Aorta (tissue), 4 donors: ENCODE data around the gene TMEM272. TPM values are rescaled to one million over a fixed set of nuclear protein-coding genes. Genes with fewer than 3 reads are reported as not detected.

Experiments used
- polyA plus RNA-seq, 2 donors: library from polyadenylated mRNA; stranded (reverse); fragments of 200-250 nt; gene quantifications; one replicate each; pipeline ENCODE4 v1.2.3, GENCODE V29; 2013
- total RNA-seq, 2 donors: library from RNA; stranded (reverse); fragmentation: NEBNext Ultra II Directional; extraction: Animal tissue kit (Norgen Biotek cat#: 25700); gene quantifications; one replicate each; pipeline ENCODE4 v1.2.1, GENCODE V29; 2021
- donor health status: healthy with polysubstance abuse.
- donor health status: Bipolar disorder and iron deficiency.
- donor health status: DM: no; HTN: no; CAD: no.
- donor health status: DM: yes; HTN: yes; CAD: no.

TMEM272 gene
- total and polyA plus RNA-seq, 4 donors, result 0.03 to 0.57 (median 0.16) TPM; not detected in 1

Other genes with a start within 250 kb of the TMEM272 start
- 10 to 100 TPM; 11.8 to 13.5 TPM for gene DHRS12, start 41.0 kb downstream of the TMEM272 start, total RNA-seq
- gene DHRS12, start 41.0 kb downstream of the TMEM272 start, polyA plus RNA-seq, result 10 to 100 TPM; 15.4 to 23.5 TPM
- gene CCDC70, start 16.8 kb upstream of the TMEM272 start, total RNA-seq, result not detected
- not detected for gene CCDC70, start 16.8 kb upstream of the TMEM272 start, polyA plus RNA-seq
- gene ATP7B, start 166.3 kb upstream of the TMEM272 start, total RNA-seq, result 1 to 10 TPM; 9.7 to 9.8 TPM
- gene ATP7B, start 166.3 kb upstream of the TMEM272 start, polyA plus RNA-seq, result 1 to 10 TPM in 1 of 2 donors, under 1 TPM in 1; 0.75 to 3.0 TPM
- 10 to 100 TPM; 29.9 to 32.5 TPM for gene ALG11, start 167.2 kb upstream of the TMEM272 start, total RNA-seq
- gene ALG11, start 167.2 kb upstream of the TMEM272 start, polyA plus RNA-seq, result 1 to 10 TPM; 7.1 to 7.6 TPM
- 10 to 100 TPM; 14.5 to 18.0 TPM for gene UTP14C, start 179.5 kb upstream of the TMEM272 start, total RNA-seq
- gene UTP14C, start 179.5 kb upstream of the TMEM272 start, polyA plus RNA-seq, result 1 to 10 TPM; 4.4 to 8.2 TPM